Kasumi-1 (cell line): ENCODE data around the gene FZR1.
"Not testable (repeated sequence)": the region's sequence is repeated elsewhere in the genome, so short reads cannot be mapped to it uniquely, and the experiment has no call there.

Experiments used
- DNase-seq, 2 experiments: peaks; one replicate each; lab custom pipeline; 2025; lab: John Stamatoyannopoulos, UW

Gene FZR1

DNA sequence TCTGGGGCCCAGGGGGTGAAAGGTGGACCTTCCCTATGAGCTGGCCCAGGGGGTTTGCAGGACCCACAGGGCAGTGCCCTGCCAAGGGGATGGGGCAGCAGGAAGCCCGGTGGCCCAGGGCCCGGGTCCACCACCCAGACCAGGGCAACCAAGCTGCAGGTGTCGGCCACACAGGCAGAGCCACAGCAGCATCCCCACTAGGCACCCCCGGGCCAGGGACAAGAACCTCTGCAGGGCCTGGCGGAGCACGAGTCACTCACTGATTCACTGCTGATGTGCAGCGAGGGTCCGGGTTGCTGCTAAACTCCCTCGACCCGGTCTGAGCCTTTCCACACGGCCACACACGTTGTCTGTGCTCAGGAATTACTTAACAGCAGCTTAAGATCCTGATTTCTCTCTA lies 8.8 kb downstream of the FZR1 start:
- no peak for DNase-seq

DNA sequence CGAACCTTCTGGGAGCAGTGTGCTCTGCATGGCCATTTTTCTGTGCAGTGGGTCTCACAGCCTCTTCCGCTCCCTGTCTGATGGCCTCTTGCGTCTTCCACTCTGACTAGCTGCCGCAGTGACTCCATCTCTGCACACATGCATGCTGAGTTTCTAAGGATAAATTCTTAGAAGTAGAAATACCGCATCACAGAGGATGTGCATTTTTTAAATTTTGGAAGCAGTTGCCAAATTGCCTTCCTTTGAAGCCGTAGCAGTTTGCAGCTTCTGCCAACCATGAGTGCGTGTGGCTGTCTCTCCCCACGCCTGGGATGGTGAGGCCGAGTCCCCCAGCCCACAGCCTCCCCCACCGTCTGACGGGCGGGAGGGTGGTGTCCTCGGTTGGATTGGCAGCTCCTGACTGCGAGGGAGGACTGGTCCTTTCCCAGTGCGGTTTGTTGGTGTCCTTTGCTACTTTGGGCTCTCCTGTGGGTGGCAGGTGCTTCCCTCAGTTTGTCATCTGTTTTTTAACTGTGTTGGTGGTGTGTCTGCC lies 9.8 kb downstream of the FZR1 start:
- DNase-seq: no peak

DNA sequence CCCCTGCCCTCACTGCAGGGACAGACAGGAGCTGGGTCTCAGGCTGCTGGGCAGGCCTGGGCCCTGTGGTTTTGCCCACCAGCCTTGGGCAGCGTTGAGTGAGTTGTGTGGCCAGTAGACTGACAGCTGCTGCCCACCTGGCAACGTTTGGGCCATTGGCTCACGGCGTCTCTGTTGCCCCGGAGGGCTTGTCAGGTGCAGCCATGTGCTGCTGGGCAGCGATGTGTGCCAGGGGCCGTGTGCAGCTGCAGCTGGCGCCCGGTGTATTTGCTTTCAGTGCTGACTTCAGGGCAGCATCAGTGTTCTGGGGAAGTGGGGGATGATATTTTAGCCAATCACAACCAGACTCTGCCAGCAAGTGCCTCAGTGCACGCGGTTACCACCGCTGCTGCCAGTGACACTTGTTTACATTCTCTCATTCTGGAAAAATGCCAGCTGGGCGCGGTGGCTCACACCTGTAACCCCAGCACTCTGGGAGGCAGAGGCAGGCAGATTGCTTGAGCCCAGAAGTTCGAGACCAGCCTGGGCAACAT lies 10.6 kb downstream of the FZR1 start:
- DNase-seq: no peak

DNA sequence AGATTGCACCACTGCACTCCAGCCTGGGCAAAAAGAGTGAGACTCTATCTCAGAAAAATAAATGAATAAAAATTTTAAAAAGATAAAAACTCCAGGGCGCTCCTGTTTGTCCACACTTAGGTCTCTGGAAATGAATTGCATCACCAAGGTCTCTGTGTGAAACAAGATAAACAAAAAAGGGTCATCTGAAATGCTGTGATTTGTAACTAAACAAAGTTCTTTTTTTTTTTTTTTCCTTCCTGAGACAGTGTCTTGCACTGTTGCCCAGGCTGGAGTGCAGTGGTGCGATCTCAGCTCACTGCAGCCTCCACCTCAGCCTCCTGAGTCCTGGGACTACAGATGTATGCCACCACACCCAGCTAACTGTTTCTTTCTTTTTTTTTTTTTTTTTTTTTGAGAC lies 11.5 kb downstream of the FZR1 start:
- DNase-seq: no peak

DNA sequence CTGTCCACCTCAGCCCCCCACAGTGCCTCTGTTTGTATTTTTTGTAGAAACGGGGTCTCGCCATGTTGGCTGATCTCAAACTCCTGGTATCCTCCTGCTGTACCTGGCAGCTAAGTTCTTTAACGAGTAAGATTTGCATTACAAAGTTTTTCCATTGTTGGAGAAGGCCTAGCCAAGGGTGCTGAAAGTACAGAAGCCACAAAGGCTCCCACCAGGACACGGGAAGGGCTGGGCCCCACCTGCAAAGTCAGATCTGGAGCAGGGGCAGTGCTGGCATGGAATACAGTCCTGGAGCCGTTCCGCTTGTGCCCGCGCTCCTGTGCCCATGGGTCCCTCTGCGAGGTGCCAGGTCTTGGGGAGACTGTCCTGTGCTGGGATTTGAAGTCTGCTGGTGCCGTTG lies 12.1 kb downstream of the FZR1 start:
- DNase-seq: no peak

DNA sequence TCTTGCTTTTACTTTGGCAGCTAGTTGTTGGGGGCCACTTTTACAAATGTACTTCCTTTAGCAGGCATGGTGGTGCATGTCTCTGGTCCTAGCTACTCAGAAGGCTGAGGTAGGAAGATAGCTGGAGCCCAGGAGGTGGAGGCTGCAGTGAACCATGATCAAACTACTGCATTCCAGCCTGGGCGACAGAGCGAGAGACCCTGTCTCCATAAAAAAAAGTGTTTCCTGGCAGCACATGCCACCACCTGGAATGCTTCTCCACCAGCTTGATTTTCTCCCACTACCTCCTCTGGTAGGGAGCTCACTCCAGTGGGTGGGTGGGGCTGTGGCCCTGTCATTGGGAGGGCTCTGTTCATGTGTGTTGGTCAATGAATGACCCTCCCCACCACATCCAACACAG lies 12.5 kb downstream of the FZR1 start:
- no peak for DNase-seq

DNA sequence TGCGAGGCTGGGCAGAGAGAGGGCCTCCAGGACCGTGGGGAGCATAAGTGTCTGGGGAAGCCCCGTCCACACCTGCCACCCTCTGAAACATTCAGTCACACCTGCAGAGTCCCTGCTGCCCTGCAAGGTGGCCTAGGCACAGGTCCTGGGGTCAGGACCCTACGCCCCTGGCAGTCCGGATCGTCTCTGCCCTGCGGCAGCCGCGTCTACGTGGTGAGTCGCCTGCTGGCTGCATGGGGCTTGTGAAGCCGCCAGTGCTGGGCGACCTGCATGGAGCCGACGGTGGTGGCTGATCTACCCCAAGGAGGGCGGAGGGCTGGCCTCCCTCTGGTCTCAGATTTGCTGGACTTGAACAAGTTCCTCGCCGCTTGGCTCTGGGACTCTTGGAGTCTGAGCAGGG lies 13.0 kb downstream of the FZR1 start:
- no peak for DNase-seq

DNA sequence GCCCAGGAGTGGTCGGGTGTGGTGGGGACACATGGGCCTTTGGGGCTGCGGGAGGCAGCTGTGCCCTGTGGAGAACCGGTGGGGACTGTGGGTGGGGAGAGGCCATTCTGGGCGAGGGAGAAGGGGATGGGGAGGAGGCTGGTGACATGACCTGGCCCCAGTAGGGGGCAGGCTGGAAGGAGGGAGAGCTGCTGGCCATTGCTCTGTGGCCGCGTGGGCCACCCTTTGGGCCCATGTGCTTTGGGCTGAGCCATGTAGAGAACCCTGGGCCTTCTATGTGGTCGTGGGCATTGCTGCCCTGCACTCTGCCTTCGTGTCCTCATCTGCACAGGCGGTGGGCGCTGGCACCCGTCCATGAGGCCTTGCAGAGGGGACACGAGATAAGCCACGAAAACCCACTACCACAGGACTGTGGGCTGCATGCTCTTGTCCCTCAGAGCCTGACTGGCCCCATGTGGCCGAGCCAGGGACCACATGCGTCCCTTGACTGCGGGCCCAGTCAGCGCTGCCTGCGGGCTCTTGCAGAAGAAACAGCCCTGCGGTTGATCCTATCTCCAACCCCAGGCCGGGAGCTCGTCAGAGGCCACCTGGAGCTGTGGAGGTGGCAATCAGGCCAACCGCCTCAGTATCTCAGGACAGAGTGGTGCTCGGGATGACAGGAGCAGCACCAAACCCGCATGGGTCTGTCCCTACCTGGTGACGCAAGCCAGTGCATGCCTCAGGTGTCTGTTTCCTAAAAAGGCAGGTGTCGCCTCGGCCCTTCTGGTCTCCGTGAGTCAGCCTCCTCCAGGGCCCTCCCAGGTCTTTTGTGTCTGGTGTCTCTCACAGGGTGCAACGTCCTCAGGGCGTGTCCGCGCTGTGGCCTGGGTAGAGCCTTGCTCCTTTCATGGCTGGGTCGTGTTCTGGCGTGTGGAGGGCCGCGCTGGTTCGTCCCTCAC lies 14.3 kb downstream of the FZR1 start:
- DNase-seq: no peak

DNA sequence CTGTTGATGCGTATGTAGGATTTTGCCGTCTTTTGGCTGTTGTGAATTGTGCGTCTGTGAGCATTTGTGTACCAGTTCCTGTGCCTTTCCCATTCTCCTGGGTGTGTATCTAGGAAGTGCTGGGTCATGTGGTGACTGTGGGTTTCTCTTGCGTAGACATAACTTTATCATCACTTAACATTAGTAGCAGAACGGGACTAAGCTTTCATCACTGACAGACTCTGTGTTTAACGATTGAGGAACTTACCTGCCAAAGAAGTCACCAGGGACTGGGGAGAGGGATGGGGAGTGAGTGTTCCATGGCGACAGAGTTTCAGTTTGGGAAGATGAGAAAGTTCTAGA lies 15.0 kb downstream of the FZR1 start:
- no peak for DNase-seq

DNA sequence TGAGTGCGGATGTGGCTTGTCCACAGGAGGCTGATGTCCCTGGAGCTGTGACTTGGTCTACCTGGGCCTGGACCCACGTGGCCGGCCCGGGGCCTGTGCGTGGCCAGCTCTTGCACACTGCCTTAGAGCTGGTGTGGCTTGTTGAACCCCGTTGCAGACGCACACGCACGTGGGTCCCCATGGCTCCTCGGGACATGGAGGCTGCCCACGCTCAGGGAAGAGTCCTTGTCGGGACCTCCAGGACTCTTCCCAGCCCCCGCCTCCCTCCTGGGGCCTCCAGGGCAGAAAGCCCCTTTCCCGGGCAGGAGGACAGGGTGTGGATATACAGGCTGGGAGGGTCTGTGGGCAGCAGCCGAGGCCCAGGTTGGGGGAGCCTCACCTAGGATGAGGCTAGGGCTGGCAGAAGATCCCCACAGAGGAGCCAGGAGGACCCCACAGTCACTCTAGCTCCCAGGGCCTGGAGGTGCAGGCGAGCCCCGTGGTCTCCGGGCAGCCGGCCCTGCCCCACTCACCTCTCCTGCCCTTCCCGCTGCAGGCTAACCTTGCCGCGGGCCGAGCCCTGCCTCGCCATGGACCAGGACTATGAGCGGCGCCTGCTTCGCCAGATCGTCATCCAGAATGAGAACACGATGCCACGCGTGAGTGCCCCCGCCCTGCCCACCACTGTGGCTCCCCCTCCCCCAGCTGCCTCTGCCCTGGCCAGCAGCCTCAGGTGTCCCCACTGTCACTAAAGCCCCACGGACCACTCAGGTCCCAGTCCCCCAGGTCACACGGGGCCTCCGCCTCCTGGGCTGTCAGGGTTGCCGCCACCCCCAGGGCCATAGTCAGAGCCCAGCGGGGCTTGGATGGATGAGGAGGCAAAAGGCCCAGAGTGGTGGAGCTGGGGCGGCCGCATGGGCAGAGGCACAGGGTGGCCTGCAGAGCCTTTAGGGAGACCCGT lies 16.6 kb downstream of the FZR1 start:
- DNase-seq: no peak

DNA sequence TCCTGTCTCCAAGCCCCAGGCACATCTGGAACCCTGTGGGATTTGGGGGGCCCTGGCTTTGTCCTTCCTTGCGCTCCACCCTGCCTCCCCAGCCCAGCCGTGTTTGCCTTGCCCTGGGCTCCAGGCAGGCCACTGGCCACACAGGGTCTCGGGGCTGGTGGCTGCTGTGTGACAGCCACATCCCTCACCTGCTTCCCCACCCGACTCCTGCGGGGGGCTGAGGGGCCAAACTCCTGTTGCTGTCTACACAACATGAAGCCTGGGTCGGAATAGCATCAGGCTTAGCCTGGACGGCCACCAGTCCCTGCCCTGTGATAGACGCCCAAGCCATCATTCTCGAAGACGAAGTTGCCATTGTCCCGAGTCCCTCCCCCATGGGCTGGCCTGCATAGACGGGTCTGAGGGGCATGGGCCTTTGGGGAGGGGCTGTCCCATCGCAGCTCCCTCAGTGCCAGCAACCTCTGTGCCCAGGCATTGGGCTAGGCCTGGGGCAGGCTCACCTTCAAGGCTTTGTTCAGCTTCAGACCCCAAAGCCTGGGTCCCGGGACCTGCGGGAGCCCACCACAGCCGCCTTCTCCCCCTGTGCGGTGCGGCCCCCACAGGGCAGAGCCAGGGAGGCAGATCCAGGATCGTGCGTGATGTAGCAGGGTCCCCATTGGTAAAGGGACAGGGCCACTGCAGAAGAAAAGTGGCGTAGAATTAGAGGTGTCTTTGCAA lies 17.4 kb downstream of the FZR1 start:
- no peak for DNase-seq

DNA sequence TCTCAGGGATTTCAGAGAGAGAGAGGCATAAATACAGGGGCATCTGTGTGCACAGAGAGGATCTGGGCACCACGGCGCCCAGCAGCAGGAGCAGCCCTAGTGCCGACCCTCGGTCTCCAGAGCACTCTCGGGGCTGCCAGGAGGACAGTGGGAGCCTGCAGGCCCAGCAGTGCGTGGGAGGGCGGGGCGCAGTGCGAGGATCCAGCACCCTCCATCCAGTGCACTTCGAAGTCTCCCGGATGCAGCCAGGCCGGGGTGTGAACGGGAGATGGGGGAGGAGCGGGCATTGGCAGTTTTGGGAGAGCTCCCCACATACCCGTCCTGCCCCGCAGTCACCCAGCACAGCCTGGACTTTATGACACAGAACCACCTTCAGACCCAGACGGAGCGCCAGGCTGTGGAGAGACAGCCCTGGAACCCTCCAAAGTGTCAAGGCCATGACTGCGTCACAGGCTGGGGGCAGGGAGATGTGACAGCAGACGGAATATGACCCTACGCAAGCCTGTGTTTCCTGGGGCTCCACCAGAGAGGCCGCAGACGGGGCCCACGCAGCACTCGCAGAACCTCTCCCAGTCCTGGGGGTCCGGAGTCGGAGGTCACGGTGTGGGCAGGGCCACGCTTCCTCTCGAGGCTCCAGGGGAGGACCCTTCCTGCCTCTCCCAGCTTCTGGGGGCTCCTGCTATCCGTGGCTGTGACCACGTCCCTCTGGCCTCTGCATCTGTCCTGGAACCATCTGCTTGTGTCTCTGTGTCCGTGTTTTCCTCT lies 18.1 kb downstream of the FZR1 start:
- no peak for DNase-seq

DNA sequence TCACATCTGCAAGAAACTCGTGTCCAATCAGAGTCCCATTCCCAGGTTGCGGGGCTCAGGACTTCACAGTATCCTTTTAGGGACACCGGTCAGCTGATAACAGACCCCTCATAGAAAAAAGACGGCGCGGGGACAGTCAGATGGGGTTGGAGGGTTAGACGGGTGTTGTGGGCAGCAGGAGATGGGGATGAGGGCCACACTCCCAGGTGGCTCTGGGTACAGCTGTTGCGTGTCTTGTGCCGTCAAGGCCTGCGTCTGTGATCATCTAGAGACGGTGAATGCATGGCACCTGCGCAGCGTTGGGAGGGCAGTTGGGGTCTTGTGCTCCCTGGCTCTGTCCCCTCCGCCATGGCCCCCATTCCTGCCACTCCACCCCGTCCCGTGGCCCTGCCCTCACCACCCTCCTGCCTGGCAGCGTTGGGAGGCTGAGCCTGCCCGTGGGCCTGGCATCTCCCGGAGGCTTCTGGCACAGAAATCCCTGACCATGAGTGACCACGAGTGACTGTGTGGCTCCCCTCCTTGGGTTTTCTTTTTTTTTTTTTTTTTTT lies 18.9 kb downstream of the FZR1 start:
- DNase-seq: no peak

DNA sequence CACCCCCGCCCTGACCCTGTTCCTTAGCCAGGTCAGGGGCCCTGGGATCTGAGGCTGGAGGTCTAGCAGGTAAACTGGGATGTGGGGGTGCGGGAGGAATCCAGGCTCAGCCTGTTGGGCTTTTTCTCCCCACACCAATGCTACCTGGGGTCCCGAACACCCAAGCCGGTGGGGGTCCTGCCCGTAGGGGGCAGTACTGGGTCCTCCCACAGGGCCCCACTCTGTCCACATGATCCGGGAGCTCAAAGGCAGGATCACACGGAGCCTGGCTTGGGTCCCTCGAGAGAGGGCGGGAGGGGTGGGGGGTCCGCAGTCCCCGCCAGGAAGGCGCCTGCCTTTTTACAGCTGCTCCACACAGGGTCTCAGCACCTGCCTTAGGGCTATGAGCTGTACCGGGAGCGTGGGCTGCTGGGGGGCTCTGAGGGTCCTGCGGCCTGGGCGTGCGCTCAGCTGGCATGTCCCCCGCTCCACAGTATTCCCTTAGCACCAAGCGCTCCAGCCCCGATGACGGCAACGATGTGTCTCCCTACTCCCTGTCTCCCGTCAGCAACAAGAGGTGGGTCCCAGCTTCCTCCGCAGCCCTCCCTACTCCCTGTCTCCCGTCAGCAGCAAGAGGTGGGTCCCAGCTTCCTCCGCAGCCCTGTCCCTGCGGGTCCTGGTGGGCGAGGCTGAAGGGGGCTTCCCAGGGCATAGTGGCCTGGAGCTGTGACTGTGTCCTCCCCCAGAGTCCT lies 20.6 kb downstream of the FZR1 start:
- DNase-seq: no peak

DNA sequence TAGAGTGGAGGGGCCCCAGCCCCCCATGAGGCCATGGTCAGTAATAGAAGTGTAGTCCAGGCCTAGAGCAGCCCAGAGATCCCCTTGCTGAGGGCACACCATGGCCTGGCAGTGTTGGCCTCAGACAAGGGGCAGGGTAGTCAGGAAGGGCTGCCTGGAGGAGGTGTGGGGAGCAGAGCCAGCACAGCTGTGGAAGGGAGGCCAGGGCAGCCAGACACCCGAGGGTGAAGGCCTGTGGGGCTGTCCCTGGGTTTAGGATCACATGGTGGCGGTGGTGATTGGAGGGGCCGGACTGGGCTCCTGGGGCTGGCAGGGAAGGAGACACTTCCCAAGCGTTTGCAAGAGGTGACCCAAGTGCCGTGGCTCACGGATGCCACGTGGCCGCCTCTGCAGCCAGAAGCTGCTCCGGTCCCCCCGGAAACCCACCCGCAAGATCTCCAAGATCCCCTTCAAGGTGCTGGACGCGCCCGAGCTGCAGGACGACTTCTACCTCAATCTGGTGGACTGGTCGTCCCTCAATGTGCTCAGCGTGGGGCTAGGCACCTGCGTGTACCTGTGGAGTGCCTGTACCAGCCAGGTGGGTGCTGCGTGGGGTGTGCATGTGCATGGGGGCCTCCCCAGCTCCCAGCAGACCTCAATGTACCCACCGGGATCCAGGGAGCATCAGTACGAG lies 21.3 kb downstream of the FZR1 start:
- no peak for DNase-seq

DNA sequence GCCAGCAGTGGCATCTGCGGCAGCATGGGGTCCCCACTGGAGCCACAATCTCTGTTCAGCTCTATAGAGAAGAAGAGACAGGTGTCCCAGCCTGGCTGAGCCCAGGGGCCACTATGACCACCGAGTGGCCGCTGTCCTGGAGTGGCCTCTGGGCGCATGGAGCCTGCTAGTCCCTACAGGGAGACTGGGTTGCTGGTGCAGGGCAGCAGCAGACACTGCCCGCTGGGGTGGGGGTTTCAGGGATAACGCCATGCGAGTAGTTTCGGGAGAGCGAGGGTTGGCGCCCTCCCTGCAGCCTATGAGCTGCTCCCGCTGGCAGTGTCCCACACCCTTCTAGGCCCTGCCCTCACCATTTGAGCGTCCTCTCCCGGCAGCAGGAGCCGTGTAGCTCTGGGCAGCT lies 22.0 kb downstream of the FZR1 start:
- no peak for DNase-seq

DNA sequence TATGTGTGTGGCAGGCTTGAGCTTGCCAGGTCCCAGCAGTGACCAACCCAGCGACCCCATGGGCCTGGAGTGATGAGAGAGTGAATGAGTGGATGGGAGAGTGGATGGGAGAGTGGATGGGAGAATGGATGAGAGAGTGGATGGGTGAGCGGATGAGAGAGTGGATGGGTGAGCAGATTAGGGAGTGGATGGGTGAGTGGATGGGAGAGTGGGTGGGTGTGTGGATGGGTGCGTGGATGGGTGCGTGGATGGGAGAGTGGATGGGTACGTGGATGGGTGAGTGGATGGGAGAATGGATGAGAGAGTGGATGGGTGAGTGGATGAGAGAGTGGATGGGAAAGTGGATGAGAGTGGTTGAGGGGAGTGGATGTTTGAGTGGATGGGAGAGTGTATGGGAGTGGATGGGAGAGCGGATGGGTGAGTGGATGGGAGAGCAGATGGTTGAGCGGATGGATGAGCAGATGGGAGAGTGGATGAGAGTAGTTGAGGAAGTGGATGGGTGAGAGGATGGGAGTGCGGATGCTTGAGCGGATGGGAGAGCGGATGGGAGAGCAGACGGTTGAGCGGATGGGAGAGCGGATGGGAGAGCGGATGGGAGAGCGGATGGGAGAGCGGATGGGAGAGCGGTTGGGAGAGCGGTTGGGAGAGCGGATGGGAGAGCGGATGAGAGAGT lies 22.6 kb downstream of the FZR1 start:
- DNase-seq: no peak

DNA sequence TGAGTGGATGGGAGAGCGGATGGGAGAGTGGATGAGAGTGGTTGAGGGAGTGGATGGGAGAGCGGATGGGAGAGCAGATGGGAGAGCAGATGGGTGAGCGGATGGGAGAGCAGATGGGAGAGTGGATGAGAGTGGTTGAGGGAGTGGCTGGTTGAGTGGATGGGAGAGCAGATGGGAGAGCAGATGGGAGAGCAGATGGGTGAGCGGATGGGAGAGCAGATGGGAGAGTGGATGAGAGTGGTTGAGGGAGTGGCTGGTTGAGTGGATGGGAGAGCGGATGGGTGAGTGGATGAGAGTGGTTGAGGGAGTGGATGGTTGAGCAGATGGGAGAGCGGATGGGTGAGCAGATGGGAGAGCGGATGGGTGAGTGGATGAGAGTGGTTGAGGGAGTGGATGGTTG lies 23.2 kb downstream of the FZR1 start:
- DNase-seq: not testable (repeated sequence)

DNA sequence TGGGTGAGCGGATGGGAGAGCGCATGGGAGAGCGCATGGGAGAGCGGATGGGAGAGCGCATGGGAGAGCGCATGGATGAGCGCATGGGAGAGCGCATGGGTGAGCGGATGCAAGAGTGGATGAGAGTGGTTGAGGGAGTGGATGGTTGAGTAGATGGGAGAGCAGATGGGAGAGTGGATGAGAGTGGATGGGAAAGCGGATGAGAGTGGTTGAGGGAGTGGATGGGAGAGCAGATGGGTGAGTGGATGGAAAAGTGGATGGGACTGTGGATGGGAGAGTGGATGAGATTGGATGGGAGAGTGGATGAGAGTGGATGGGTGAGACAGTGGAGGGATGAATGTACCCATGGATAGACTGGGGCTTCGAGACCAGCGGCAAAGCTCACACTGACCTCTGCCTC lies 24.3 kb downstream of the FZR1 start:
- DNase-seq: no peak
